Measurements from ENCODE around the gene BOK.
A peak's percentile ranks its signal among the peaks of the same experiment; 100 is the strongest.
"Not testable (repeated sequence)": the region's sequence is repeated elsewhere in the genome, so short reads cannot be mapped to it uniquely, and the experiment has no call there.

Gene BOK

DNA sequence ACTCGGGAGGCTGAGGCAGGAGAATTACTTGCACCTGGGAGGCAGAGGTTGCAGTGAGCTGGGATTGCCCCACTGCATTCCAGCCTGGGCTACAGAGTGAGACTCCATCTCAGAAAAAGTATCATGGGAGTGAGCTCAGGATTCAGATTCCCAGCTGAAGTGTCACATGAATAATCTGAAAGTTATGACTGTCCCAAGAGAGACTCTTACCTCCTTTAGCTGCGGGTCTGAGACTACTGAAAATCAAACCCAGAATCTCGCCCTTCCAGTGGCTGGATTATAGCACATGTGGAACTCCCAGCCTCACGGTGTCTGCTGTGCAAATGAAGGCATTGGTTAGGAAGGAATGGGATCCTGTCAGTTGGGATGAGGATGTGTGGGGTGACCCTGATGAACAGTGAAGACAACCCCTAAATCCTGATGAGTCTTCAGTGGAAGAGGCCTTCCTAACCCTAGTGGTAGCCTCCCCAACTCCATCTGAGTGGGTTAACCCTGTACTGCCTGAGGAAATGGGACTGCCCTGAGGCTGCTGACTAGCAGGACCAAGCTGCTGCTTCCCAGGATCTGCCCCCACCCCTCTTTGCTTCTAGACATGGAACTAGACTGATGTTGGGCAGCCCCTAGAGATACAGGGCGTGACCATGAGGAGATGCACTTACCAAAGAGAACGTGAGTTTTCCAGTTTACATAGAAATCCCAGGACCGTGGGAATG, 16.5 kb downstream of the BOK start:
- no peak for DNase-seq

DNA sequence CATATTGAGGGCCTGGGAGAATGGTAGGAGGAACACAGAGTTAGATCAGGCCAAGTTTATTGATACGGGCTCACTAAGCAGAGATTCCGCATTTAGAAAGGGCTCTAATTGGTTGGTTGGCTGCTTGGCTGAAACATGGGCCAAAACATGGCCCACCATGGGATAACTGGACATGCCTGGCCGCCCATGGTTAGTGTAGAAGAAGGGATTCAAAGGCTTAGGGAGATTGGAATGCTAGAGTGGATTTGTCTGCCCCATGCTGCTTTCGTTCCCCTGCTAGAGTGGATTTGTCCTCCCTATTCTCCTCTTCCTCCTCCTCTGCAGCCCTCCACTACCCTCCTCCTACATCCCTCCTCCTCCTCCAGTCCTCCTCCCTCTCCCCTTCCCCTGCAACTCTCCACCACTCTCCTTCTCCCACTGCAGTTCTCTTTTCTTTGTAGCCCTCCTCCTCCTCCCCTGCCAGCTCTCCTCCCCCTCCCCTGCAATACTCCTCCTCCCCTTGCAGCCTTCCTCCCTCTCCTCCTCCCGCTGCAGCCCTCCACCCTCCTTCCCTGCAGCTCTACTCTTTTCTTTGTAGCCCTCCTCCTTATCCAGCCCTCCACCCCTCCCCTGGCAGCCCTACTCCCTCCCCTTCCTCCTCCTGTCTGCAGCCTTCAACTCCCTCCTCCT, 17.2 kb downstream of the BOK start:
- DNase-seq = no peak

DNA sequence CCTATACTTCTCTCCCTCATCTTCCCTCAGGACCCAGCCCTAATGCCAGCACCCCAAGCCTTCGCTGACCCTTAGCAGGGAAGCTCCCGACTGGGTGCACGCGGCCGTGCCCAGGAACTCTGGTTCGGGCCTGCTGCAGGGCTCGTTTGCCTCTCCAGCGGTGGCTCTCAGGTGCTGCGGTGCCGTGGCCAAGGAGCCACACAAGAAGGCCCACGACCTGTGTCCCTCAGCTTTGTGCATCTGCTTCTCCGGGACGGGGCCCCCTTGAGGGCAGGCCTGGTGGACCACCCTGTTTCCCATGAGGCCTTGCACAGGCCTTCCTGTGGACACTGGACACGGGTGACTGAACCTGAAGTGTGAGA, 17.7 kb downstream of the BOK start:
- DNase-seq = no peak

DNA sequence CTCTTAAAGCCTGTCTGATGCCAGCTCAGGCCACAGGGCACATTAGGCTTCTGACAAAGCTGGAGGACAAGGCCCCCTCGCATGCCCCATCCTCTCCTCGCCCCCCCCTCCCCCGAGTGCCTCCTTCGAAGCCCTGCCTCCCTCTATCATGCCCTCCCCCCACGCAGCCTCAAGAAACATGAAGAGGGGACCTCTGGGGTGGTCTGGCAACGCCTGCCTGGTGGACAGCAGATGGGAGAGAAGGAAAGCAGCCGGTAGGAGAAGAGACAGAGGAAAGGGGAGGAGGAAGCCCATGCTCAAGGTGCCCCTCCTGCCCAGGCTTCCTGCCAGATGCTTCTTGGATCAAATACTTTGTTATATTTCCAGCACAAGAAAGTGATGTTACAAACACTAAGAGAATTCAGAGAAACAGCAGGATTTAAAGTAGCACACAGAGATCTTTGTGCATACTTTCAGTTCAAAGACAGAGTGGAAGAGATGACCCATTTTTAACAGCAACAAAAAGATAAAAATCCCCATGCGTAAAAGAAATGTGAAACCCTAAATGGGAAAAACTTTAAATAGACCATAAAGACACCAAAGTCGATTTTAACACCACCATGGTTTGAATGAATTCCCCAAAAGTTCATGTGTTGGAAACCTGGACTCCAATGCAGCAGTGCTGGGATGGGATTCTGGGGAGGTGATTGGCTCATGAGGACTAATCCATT, 19.0 kb downstream of the BOK start:
- no peak for DNase-seq

DNA sequence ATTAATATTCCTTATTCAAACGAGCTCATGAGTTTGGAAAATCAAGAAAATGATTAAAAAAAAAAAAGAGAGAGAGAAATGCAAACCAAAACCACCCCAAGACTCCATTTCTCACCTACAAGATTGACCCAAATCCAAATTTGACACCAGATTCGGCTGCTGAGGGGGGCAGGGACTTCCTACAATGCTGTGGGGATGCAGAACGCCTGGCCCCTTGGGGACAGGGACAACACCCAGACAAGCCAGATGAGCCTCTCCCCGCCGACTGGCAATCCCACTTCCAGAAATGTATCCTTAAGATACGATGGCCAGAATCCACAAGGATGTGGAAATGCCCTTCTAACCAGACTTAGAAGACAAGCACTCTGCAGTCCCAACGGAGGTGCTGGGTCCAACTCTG, 20.7 kb downstream of the BOK start:
- no peak for DNase-seq

DNA sequence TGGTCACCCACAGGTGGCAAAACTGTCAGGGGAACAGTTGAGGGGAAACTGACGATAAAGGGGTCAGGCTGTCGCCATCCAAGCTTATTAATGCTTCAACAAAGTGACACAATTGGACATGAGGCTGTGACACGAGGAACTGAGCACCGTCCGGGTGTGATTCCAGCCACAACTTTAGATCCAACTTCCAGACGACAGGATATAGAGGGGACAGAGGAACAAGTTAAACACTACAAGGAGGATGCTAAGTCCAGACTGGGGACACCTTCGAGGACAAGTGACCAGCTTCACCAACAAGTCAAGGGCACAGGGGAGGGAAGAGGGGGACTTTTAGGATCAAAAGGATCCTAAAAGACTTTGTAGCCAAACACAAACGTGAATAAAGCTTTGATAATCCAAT, 23.8 kb downstream of the BOK start:
- DNase-seq = no peak

DNA sequence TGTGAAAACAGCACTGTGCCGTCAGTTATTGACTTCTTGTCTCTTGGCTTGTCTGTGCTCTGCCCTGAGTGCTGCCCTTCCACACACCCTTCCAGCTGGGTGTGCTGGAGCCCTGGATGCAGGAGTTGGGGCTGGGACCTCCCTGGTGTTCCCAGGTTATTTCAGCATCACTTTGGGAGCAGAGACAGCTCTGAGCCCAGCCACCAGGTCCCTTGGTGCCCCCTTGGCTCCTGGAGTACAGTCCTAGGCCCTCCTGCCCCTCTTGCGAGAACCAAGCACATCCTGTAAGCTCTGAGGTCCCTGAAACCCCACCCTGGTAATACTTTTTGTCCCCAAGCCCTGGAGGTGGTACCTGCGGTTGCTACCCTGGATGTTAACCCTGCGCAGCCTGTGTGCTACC, 24.3 kb downstream of the BOK start:
- no peak for DNase-seq

DNA sequence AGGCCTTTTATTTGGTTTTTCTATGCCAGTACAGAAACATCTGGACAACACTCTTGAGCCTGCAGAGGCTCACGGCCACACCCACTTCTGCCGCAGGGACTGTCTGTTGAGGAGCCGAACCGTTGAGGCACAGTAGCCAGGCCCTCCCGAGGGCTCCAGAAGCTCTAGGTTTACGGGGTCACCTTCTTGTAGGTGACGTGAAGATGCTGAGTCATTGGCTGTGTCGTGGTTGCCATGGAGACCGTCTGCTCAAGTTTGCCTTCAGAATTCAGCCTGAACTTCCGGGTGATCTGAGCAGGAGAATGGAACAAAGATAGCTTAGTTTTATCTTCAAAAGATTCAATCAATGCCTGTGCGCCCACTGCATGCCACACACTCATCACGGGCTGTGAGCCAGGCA, 25.9 kb downstream of the BOK start:
- no peak for DNase-seq

DNA sequence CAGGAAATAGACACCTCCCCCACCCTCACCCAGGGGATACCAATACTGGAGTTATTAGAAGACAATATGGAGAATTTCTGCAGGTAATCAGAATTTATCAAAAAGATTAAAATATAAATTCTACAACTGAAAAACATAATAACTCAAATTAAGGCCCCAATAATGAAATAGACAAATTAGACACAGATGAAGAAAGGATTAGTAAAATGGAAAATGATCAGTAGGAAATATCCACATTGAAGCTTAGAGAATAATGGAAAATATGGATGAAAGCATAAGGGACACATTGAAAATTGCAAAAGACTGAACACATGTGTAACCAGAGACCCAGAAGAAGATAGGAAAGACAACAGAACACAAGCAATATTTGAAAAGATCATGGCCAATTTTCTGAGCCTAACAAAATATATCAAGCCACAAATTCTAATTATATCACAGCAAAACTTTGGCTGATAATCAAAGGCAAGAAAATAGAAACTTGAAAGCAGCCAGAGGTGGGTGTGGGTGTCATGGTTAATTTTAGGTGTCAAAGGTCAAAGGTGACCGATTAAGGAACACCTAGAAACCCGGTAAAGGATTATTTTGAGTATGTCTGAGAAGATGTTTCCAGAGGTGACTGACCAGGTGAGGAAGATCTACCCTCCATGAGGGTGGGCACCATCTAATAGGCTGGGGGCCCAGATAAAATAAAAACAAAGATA, 28.2 kb downstream of the BOK start:
- no peak for DNase-seq

DNA sequence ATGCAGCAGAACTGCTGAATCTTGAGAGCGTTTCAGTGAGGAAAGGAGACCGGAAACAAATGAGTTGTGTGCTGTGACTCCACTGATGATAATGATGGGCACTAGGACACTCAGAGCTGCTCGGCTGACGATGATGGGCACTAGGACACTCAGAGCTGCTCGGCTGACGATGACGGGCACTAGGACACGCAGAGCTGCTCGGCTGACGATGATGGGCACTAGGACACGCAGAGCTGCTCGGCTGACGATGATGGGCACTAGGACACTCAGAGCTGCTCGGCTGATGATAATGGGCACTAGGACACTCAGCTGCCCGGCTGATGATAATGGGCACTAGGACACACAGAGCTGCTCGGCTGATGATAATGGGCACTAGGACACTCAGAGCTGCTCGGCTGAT, 31.3 kb downstream of the BOK start:
- not testable (repeated sequence) for DNase-seq

DNA sequence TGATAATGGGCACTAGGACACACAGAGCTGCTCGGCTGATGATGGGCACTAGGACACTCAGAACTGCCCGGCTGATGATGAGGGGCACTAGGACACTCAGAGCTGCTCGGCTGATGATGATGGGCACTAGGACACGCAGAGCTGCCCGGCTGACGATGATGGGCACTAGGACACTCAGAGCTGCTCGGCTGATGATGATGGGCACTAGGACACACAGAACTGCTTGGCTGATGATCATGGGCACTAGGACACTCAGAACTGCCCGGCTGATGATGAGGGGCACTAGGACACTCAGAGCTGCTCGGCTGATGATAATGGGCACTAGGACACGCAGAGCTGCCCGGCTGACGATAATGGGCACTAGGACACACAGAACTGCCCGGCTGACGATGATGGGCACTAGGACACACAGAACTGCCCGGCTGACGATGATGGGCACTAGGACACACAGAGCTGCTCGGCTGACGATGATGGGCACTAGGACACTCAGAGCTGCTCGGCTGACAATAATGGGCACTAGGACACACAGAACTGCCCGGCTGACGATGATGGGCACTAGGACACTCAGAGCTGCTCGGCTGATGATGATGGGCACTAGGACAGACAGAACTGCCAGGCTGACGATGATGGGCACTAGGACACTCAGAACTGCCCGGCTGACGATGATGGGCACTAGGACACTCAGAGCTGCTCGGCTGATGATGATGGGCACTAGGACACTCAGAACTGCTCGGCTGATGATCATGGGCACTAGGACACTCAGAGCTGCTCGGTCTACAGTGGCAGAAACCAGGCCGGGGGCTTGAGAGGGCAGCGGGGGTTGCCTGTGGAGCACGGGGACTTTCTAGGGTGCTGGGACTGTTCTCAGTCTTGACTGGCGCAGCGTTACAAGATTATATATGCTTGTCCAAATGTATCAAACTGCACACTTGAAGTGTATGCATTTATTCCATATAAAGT, 32.2 kb downstream of the BOK start:
- DNase-seq = not testable (repeated sequence)

DNA sequence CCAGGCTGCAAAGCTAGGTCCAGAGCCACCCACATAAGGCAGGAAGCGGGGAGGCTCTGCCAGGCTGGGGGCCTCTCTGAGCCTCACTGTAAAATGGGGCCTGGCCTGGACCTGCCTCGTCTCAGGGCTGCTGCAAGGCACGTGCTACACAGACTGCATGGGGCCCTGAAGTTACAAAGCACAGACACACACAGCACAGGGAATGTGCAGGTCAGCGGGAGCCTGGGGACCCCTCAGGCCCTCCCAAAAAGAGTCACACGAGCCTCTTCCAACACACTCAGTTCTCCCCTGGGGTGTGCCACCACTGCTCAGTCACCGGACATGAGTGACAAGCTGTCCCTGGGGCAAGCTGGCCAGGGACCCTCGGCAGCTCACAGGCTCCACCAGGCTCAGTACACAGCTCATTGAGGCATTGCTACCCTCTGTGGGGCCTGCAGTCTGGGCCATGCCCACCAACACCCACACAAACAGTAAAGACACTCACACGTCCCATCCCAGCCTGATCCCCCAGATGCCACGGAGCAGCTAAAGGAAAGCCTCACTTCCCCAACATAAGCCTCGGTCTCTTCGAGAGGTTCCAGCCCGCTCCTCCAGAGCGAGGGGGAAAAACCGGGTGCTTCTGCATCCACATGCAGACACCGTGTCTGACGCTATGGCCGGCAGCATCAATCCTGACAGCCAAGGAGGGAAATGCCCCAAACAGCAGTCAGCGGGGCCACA, 33.7 kb downstream of the BOK start:
- DNase-seq = no peak

DNA sequence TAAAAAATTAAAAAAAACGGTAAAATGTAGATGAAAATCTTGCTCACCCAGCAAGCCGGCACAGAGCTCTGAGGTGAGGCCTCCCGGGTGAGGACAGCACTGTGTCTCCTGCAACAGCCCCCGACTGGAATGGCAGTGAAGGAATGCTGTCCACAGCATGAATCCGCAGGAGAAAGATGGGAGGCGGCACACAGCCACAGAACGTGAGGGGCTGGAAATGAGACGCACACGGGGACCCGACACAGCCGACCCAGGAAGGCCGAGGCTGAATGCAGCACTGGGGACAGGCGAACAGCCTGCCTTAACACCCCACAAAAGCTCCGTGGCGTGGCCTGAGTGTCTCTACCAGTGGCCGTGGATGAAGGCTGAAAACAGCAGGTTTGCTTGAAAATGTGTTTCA, 34.7 kb downstream of the BOK start:
- DNase-seq = no peak

DNA sequence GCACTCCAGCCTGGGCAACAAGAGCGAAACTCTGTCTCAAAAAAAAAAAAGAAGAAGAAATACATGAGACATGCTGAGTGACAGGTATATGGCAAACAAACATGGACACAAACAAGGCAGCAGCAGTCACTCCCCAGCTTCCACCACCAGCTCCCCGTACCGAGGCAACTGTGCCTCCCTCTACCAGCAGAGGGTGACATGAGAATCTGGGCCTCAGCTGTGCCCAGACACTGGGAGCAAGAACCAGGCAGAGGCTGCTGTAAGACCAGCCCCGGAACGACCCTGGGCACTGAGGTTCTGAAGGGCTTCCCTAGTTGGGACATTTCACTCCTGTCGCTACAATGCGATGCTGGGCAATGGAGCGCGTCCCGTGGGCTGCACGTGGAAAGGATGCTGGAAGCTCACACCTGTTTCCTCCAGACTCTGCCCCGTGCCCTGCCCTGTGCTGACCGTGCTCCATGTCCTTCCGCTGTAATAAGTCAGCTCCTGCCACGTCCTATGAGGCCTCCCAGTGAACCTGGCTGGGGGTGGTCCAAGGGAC, 37.1 kb downstream of the BOK start:
- no peak for DNase-seq

DNA sequence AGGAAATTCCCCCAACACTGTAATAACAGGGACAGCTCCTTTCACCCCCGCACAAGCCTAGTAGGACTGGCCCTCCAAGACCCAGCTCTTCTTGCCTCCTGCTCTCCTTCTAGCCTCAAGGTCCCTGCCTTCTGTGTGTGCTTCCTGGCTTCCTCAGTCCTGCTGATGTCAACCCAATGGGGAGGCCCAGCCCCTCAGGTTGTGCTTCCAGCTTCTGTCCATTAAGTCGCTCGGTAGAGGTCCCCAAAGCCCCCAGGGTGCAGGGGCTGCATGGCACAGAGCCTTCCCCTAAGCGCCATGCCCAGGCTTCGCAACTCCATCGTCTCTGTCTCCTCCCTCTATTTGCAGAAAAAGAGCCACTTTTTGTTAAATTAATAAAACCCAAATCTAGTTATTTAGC, 39.0 kb downstream of the BOK start:
- DNase-seq = no peak

DNA sequence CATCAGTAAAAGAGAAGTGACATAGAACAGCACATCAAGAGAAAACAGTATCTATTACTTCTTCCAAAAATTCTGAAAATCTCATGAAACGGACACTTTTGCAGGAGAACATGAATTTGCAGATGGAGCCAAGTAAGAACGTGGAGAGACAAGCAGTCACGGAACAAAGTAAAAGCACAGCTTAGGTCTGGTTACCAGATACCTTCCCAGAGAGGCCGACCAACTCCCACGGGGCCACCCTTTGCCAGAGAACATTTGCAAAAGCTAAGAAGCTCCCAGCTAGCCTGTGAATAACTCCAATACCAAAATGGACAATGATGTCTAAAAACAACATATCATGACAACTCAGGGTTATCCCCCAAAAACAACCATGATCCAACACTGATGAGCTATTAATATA, 39.5 kb downstream of the BOK start:
- DNase-seq = no peak

DNA sequence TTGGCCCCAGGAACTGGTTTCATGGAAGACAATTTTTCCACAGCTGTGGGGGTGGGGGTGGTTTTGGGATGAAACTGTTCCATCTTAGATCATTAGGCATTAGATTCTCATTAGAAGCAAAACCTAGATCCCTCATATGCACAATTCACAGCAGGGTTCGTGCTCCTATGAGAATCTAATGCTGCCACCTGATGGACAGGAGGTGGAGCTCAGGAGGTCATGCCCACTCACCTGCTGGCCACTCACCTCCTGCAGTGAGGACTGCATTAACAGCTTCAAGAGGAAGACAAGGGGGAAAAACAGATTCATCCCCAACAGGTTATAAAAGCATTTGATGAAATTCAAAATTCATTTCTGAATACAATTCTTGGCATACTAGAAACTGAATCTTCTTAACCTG, 39.9 kb downstream of the BOK start:
- DNase-seq = no peak

DNA sequence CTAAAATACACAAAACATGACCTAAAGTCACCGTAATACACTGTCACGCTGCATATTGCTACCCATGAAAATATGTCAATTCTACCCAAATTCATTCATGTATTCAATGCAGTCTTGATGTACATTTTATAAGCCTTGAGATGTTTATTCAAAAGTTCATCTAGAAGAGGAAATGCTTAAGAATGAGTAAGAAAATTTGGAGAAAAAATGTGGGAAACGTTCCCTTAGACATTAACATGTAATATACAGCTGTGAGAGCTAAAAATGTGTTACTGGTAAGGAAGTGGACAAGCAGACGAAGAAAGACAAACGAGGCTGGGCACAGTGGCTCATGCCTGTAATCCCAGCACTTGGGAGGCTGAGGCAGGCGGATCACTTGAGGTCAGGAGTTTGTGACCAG, 41.1 kb downstream of the BOK start:
- DNase-seq = no peak

DNA sequence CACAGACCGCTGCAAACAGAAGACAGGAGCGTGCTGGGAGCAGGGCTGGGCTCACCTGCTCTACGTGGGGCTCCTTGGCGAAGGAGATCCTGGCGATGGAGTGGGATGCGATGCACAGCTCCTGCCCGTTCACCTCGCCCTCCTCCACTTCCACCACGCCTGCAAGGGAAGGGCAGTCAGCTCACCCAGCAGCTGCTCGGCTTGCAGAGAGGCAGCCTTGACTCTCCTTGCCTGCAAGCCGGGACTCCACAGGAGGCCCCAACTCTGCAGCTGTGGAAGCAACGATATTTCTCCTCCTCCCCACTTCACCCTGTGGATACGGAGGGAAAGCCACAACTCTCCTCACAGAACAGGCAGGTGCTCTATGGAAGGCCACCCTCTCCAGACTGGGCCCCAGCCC, 43.3 kb downstream of the BOK start:
- peak in 1 of 2 experiments; percentile 23 for DNase-seq

DNA sequence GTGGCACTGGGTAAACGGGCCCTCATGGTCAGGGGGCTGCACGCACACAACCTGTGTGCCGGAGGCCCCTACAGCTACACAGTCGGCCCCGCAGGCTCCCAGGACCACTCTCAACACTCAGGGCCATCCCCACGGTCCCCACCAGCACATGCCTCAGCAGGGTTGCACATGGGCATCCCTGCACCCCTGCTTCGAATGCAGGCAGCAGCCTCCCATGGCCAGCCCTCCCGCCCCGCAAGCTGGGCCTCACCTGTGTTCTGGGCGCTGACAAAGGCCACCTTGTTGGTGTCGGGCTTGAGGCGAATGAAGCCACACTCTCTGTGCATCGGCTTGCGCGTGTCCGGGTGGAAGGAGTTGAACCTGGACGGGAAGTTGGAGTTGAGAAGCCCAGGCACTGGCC, 44.2 kb downstream of the BOK start:
- DNase-seq = no peak

DNA sequence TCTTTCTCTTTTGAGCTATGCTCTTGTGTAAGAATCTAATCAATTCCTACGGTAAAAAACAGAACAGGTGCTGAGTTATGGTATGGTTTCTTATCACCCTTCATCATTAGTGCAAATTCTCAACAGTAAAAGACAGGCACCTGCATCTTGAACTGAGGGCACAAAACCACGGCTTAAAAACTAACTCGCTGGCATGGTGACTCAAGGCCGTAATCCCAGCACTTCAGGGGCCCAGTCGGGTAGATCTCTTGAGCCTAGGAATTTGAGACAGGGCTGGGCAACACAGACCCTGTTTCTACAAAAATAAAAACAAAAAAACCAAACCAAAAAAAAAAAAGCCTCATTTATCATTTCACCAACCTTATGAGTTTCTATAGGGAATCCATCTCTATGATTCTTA, 45.1 kb downstream of the BOK start:
- DNase-seq = no peak

DNA sequence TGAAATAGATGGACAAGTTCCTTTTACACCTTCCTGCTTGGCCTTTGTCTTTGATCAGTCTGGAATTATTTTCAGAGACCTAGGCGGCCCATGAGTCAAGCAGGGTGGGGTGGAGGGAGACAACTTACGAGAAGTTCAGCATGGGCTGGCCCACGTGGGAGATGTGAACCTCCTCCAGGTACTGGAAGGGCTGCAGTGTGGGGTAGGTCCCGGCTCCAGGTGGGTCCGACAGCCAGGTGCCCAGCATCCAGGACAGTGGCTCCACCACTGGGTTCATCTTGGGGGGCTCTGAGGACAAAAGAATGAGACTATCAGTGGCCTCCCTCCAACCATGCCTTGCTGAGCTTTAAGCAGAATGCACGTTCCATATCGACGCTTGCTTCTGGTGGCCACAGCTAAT, 47.6 kb downstream of the BOK start:
- DNase-seq = no peak
